Neural progenitor cell (in vitro differentiated cells): ENCODE results near the gene KCNE1. TPM values are rescaled to one million over a fixed set of nuclear protein-coding genes. Genes with fewer than 3 reads are reported as not detected.

ENCODE experiments used
- DNase-seq: peaks from one replicate; pipeline ENCODE4 v3.0.0-alpha.2; 2016; ENCODE audit warnings: low spot score
- H2AFZ ChIP-seq: fragments of 200-600 bp; sonication (generic); replicated peaks from 2 replicates; pipeline ENCODE4 v1.6.1; 2016; ENCODE audit warnings: antibody characterized with exemption
- H3F3A ChIP-seq: fragments of 200-600 bp; sonication (generic); 2 replicates; pipeline ENCODE4 v1.6.1; 2016; ENCODE audit warnings: antibody characterized with exemption, low read depth
- H3K27ac ChIP-seq: fragments of 200-600 bp; sonication (generic); 2 replicates; pipeline ENCODE4 v1.5.1; 2016; ENCODE audit warnings: mild to moderate bottlenecking
- H3K27me3 ChIP-seq: fragments of 200-600 bp; sonication (generic); 2 replicates; pipeline ENCODE4 v1.6.1; 2016; ENCODE audit warnings: mild to moderate bottlenecking, moderate library complexity
- H3K36me3 ChIP-seq: fragments of 200-600 bp; sonication (generic); 2 replicates; pipeline ENCODE4 v1.5.1; 2016
- H3K4me1 ChIP-seq: fragments of 200-600 bp; sonication (generic); 2 replicates; pipeline ENCODE4 v1.6.1; 2016; ENCODE audit warnings: mixed run types
- H3K4me2 ChIP-seq: fragments of 200-600 bp; sonication (generic); 2 replicates; pipeline ENCODE4 v1.6.1; 2016
- H3K4me3 ChIP-seq: fragments of 200-600 bp; sonication (generic); 2 replicates; pipeline ENCODE4 v1.5.1; 2016
- H3K79me2 ChIP-seq: fragments of 200-600 bp; sonication (generic); 2 replicates; pipeline ENCODE4 v1.6.1; 2016; ENCODE audit warnings: low read depth
- H3K9ac ChIP-seq: fragments of 200-600 bp; sonication (generic); 2 replicates; pipeline ENCODE4 v1.6.1; 2016
- H3K9me3 ChIP-seq: fragments of 200-600 bp; sonication (generic); 2 replicates; pipeline ENCODE4 v1.5.1; 2016; ENCODE audit warnings: low read depth
- H4K20me1 ChIP-seq: fragments of 200-600 bp; sonication (generic); 2 replicates; pipeline ENCODE4 v1.6.1; 2016; ENCODE audit warnings: low read depth
- H3K27ac Mint-ChIP-seq: 3 replicates; pipeline ENCODE4 v1.8.0; 2021; ENCODE audit warnings: mixed read lengths
- H3K27me3 Mint-ChIP-seq: 2 replicates; pipeline ENCODE4 v1.8.0; 2022; ENCODE audit warnings: low read depth, mild to moderate bottlenecking, inconsistent platforms, moderate library complexity, mixed read lengths; ENCODE audit not compliant: insufficient read depth
- H3K36me3 Mint-ChIP-seq: 3 replicates; pipeline ENCODE4 v1.8.0; 2021; ENCODE audit warnings: mixed read lengths
- H3K4me1 Mint-ChIP-seq: 3 replicates; pipeline ENCODE4 v1.8.0; 2021; ENCODE audit warnings: mixed read lengths
- H3K4me3 Mint-ChIP-seq: 3 replicates; pipeline ENCODE4 v1.8.0; 2021; ENCODE audit warnings: mild to moderate bottlenecking, moderate library complexity, mixed read lengths
- H3K9me3 Mint-ChIP-seq: 3 replicates; pipeline ENCODE4 v1.8.0; 2020; ENCODE audit warnings: mixed read lengths
- CTCF ChIP-seq: fragments of 200-600 bp; sonication (generic); IDR thresholded peaks from 2 replicates; pipeline ENCODE4 v1.5.1; 2017; ENCODE audit warnings: antibody characterized with exemption, mild to moderate bottlenecking
- EZH2 ChIP-seq: fragments of 200-600 bp; sonication (generic); IDR thresholded peaks from 2 replicates; pipeline ENCODE4 v1.6.1; 2017; ENCODE audit warnings: antibody characterized with exemption, mild to moderate bottlenecking, moderate library complexity
- EZH2phosphoT487 ChIP-seq: fragments of 200-600 bp; sonication (generic); IDR thresholded peaks from 2 replicates; pipeline ENCODE4 v1.6.1; 2017; ENCODE audit warnings: antibody characterized with exemption
- total RNA-seq: library from RNA; depleted of rRNA; stranded (reverse); fragments of >200 nt; gene quantifications from 2 replicates; pipeline ENCODE4 v1.2.3, GENCODE V29; 2015; ENCODE audit warnings: low replicate concordance

Gene KCNE1
- total RNA-seq, 1 donor from 2014 or later = not detected

GRCh38 chr21:34513129-34513675 is 1.2 kb upstream of the KCNE1 start:
- Histone ChIP-seq H3K4me1 (peaks cover 16% of the 10 kb centered on the region), H3K9me3 (no peaks in the 10 kb centered on the region)
- peak; percentile 22 for DNase-seq

DNA sequence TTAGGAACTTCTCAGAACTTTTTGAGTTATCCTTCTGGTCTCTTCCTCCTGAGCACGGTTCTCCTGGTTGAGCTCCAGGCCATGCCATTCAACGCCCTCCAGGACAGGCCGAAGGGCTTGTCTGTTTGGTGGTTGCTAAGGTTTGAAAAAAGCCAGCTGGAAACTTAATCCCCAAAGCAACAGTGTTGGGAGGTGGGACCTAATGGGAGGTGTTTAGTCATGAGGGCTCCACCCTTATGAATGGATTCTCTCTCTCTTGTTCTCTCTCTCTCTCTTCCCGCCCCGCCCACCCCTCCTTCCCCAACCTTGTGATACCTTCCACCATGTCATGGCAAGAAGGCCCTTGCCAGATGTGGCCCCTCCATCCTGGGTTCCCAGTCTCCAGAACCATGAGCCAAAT is 829 bp downstream of the KCNE1 start:
- Histone ChIP-seq H3K4me3 (no peak overlapping the region), H4K20me1 (no peaks in the 10 kb centered on the region), H3F3A (no peaks in the 10 kb centered on the region), H3K9me3 (no peaks in the 10 kb centered on the region), H3K4me2 (no peak overlapping the region), H3K4me1 (peaks cover 16% of the 10 kb centered on the region), H3K27ac (no peak overlapping the region), H3K36me3 (no peaks in the 10 kb centered on the region), H3K9ac (no peak overlapping the region), H2AFZ (no peak overlapping the region), H3K27me3 (no peaks in the 10 kb centered on the region), H3K79me2 (no peaks in the 10 kb centered on the region)
- Mint-ChIP-seq H3K4me3 (no peak overlapping the region), H3K4me1 (no peaks in the 10 kb centered on the region), H3K27me3 (peaks cover under 1% of the 10 kb centered on the region), H3K36me3 (no peaks in the 10 kb centered on the region), H3K27ac (no peak overlapping the region), H3K9me3 (no peaks in the 10 kb centered on the region)
- DNase-seq = no peak
- TF ChIP-seq EZH2phosphoT487 (no peak), EZH2 (no peak), CTCF (no peak)

More at GRCh38 chr21:34513129-34513675, 1.2 kb upstream of the KCNE1 start:
- no peak overlapping the region for H3K27ac Mint-ChIP-seq
- no peak overlapping the region for H3K4me3 ChIP-seq
- H3K9me3 Mint-ChIP-seq = no peaks in the 10 kb centered on the region
- no peaks in the 10 kb centered on the region for H3K4me1 Mint-ChIP-seq
- H3K36me3 ChIP-seq = no peaks in the 10 kb centered on the region
- no peaks in the 10 kb centered on the region for H3F3A ChIP-seq
- no peak overlapping the region for H3K27ac ChIP-seq
- no peaks in the 10 kb centered on the region for H3K27me3 ChIP-seq
- peaks cover 6% of the 10 kb centered on the region for H3K36me3 Mint-ChIP-seq
- H3K79me2 ChIP-seq = no peaks in the 10 kb centered on the region
- H3K4me2 ChIP-seq = no peak overlapping the region
- H3K4me3 Mint-ChIP-seq = no peak overlapping the region
- no peaks in the 10 kb centered on the region for H4K20me1 ChIP-seq
- no peak overlapping the region for H2AFZ ChIP-seq
- TF ChIP-seq EZH2 (no peak), CTCF (no peak), EZH2phosphoT487 (no peak)
- H3K27me3 Mint-ChIP-seq = no peaks in the 10 kb centered on the region
- no peak overlapping the region for H3K9ac ChIP-seq

DNA sequence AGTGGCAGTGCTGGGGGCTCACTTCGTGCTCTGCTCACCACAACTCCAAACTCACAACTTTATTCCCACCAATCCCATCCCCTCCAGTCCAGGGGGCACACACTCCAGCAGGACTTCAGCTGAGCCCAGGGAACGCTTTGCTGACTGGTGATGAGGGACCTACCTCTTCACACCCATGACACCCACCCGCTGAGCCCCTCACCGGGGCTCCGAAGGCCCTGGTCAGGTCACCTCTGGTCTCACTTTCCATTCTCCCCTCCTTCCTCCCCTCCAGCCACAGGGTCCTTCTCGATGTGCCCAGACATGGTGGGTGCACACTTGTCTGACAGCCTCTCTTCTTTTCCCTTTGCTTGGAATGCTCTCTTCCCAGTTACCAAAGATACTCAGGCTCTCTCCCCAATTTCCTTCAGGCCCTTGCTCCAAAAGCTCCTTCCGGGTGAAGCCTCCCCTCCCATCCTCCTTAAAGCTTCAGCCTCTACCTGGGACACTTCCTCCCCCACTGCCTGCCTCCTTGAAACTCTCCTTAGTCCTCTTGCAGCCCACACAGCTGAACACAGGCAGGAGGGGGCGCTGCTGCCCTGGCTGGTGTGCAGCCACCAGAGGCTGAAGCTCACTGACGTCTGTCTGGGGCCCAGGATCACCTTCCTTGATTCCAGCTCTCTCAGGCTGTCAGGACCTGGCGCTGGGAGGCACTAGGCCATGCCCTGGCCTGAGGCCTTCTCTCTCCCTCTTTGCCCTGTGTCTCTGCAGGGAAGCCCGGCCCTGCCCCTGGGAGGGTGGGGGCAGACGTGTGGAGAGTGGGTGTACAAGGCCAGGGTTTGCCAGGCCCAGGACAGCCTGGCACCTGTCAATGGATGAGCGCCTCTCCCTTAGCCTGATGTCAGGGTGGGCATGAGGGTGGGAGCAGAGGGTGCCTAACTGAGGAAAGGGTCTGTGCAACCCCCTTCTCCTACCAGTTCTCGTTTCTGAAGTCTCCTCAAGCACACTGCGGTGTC is 1.6 kb downstream of the KCNE1 start:
- Mint-ChIP-seq H3K9me3 (no peaks in the 10 kb centered on the region), H3K36me3 (no peaks in the 10 kb centered on the region), H3K4me1 (no peaks in the 10 kb centered on the region), H3K27me3 (peaks cover 2% of the 10 kb centered on the region), H3K4me3 (no peak overlapping the region), H3K27ac (peak overlapping the region; percentile 15)
- Histone ChIP-seq H3K79me2 (no peaks in the 10 kb centered on the region), H3F3A (no peaks in the 10 kb centered on the region), H4K20me1 (no peaks in the 10 kb centered on the region), H2AFZ (no peak overlapping the region), H3K27ac (no peak overlapping the region), H3K4me2 (no peak overlapping the region), H3K9ac (no peak overlapping the region), H3K4me3 (no peak overlapping the region), H3K36me3 (no peaks in the 10 kb centered on the region), H3K4me1 (peaks cover 16% of the 10 kb centered on the region), H3K9me3 (no peaks in the 10 kb centered on the region), H3K27me3 (no peaks in the 10 kb centered on the region)
- TF ChIP-seq EZH2phosphoT487 (no peak), EZH2 (no peak), CTCF (peak; percentile 78)
- peak; percentile 82 for DNase-seq
